IPS-20b (cell line): Measurements from ENCODE around the gene SCEL.

Experiments used
- H3K27ac ChIP-seq: one replicate; pipeline ENCODE4 v1.5.1; 2013; ENCODE audit warnings: low read length
- H3K27me3 ChIP-seq: 2 replicates; pipeline ENCODE4 v1.6.1; 2013; ENCODE audit warnings: mild to moderate bottlenecking, low read length, inconsistent platforms; ENCODE audit not compliant: insufficient read depth
- H3K36me3 ChIP-seq: 2 replicates; pipeline ENCODE4 v1.6.1; 2013; ENCODE audit warnings: low read depth, mild to moderate bottlenecking, inconsistent platforms, low read length, moderate library complexity; ENCODE audit not compliant: insufficient read depth
- H3K4me1 ChIP-seq: 2 replicates; pipeline ENCODE4 v1.6.1; 2013; ENCODE audit warnings: mild to moderate bottlenecking, control low read depth, inconsistent platforms, low read length, moderate library complexity; ENCODE audit not compliant: insufficient read depth
- H3K4me3 ChIP-seq: 2 replicates; pipeline ENCODE4 v1.5.1; 2013; ENCODE audit warnings: mild to moderate bottlenecking, low read length, inconsistent platforms
- H3K9ac ChIP-seq: 2 replicates; pipeline ENCODE4 v1.6.1; 2013; ENCODE audit warnings: low read depth, mild to moderate bottlenecking, inconsistent platforms, low read length, moderate library complexity
- H3K9me3 ChIP-seq: 2 replicates; pipeline ENCODE4 v1.6.1; 2013; ENCODE audit warnings: mild to moderate bottlenecking, low read depth, low read length, inconsistent platforms; ENCODE audit not compliant: insufficient read depth

Gene SCEL

DNA sequence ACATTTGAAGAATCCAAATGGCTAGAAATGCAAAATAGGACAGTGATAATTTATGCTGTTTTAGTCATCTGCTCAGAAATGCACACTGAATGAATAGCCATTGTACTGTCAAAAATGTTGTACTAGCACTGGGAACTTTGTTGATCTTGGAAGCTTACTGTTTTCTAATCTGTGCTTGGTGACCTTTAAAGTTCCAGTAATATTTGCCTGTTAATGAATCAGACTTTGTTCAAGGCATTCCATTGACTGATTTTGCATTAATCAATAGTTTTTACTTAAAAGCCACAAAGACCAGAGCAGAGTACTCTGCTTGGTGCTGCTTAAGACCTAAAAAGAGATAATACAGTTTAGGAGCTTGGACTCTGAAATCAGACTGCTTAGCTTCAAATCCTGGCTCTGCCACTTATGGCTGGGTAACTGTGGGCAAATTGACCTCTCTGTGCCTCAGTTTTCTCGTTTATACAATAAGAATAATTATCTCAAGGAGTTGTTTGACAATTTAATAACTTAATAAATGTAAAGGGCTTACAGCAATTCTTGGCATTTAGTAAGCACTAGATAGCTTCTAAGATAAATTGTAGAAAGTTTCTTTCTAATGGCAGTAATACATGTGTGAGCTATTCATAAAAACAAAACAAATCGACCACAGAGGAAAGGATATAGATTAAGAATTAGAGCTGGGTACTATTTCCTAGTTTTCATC is 157.4 kb downstream of the SCEL start:
- H3K4me3 ChIP-seq, result no peak overlapping the region
- peaks cover 13% of the 10 kb centered on the region for H3K27me3 ChIP-seq
- no peak overlapping the region for H3K9ac ChIP-seq
- no peak overlapping the region for H3K27ac ChIP-seq
- no peaks in the 10 kb centered on the region for H3K36me3 ChIP-seq
- H3K9me3 ChIP-seq, result no peaks in the 10 kb centered on the region
- peaks cover 9% of the 10 kb centered on the region for H3K4me1 ChIP-seq

DNA sequence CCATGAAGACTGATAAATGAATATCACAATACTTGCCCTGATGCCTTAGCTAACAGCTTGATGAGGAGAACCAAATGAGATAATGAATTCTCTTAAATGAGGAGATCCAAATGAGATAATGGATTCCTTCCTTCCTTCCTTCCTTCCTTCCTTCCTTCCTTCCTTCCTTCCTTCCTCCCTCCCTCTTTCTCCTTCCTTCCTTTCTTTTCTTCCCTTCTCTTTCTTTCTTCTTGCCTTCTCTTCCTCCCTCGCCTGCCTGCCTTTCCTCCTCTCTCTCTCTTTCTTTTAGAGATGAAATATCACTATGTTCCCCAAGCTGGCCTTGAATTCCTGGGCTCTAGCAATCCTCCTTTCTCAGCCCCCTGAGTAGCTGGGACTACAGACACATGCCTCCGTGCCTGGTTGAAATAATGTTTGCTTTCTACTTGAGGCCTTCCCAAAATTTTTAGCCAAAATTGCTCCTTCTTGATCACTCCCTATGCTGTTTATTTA is 158.0 kb downstream of the SCEL start:
- Histone ChIP-seq H3K27ac (no peak overlapping the region), H3K9ac (no peak overlapping the region), H3K4me1 (peaks cover 9% of the 10 kb centered on the region), H3K9me3 (no peaks in the 10 kb centered on the region), H3K27me3 (peaks cover 13% of the 10 kb centered on the region), H3K36me3 (no peaks in the 10 kb centered on the region), H3K4me3 (no peak overlapping the region)
